ENCODE results near the gene MACROD2.

MACROD2 gene

GRCh38 chr20:16069389-16070010, 2074.2 kb downstream of the MACROD2 start:
- Histone ChIP-seq H3K9me3 (no peaks in the 10 kb centered on the region), H3K36me3 (replicated peaks) (no peaks in the 10 kb centered on the region), H3K4me1 (peaks cover 13% of the 10 kb centered on the region), H3K27me3 (ENCODE audit: low read depth) (no peaks in the 10 kb centered on the region), H3K4me3 (no peak overlapping the region)
- no peak for DNase-seq (ENCODE audit: low spot score in 2 of 2)
- in situ Hi-C loops (cut with MboI; ENCODE audit: low sequenced_read_pairs), result no loop called here

- Histone ChIP-seq H3K36me3 (replicated peaks) (no peaks in the 10 kb centered on the region), H3K4me3 (no peak overlapping the region), H3K4me1 (no peaks in the 10 kb centered on the region), H3K27me3 (ENCODE audit: low read depth) (no peaks in the 10 kb centered on the region), H3K9me3 (no peaks in the 10 kb centered on the region)
- in situ Hi-C loops (cut with MboI; ENCODE audit: low sequenced_read_pairs), result no loop called here
- no peak for DNase-seq (ENCODE audit: low spot score in 2 of 2)
Measured at GRCh38 chr20:16072220-16072619, 2076.9 kb downstream of the MACROD2 start.

- in situ Hi-C loops (cut with MboI; ENCODE audit: low sequenced_read_pairs), result no loop called here
- Histone ChIP-seq H3K9me3 (no peaks in the 10 kb centered on the region), H3K36me3 (replicated peaks) (no peaks in the 10 kb centered on the region)
Measured at GRCh38 chr20:16078172-16078898, 2083.0 kb downstream of the MACROD2 start.

GRCh38 chr20:16081421-16081820, 2086.1 kb downstream of the MACROD2 start:
- Histone ChIP-seq H3K4me1 (no peaks in the 10 kb centered on the region), H3K36me3 (replicated peaks) (no peaks in the 10 kb centered on the region), H3K27me3 (ENCODE audit: low read depth) (no peaks in the 10 kb centered on the region), H3K4me3 (no peak overlapping the region), H3K9me3 (no peaks in the 10 kb centered on the region)
- in situ Hi-C loops (cut with MboI; ENCODE audit: low sequenced_read_pairs), result no loop called here
- DNase-seq (ENCODE audit: low spot score in 2 of 2), result no peak

More at GRCh38 chr20:16078172-16078898, 2083.0 kb downstream of the MACROD2 start:
- Histone ChIP-seq H3K4me1 (no peaks in the 10 kb centered on the region), H3K4me3 (no peak overlapping the region), H3K27me3 (ENCODE audit: low read depth) (no peaks in the 10 kb centered on the region)
- no peak for DNase-seq (ENCODE audit: low spot score in 2 of 2)

- H3K9me3 ChIP-seq, result no peaks in the 10 kb centered on the region
- DNase-seq (ENCODE audit: low spot score in 2 of 2), result no peak
- no peaks in the 10 kb centered on the region for H3K36me3 ChIP-seq (replicated peaks)
- in situ Hi-C loops (cut with MboI; ENCODE audit: low sequenced_read_pairs), result no loop called here
- H3K4me3 ChIP-seq, result no peak overlapping the region
- H3K4me1 ChIP-seq, result no peaks in the 10 kb centered on the region
- H3K27me3 ChIP-seq (ENCODE audit: low read depth), result no peaks in the 10 kb centered on the region
Measured at GRCh38 chr20:16082051-16082550, 2086.8 kb downstream of the MACROD2 start.

GRCh38 chr20:16083639-16084280, 2088.4 kb downstream of the MACROD2 start:
- in situ Hi-C loops (cut with MboI; ENCODE audit: low sequenced_read_pairs), result no loop called here
- Histone ChIP-seq H3K4me3 (no peak overlapping the region), H3K27me3 (ENCODE audit: low read depth) (no peaks in the 10 kb centered on the region), H3K9me3 (no peaks in the 10 kb centered on the region), H3K36me3 (replicated peaks) (no peaks in the 10 kb centered on the region), H3K4me1 (no peaks in the 10 kb centered on the region)
- no peak for DNase-seq (ENCODE audit: low spot score in 2 of 2)

- H3K4me3 ChIP-seq, result no peak overlapping the region
- H3K36me3 ChIP-seq (replicated peaks), result no peaks in the 10 kb centered on the region
- no peak for DNase-seq (ENCODE audit: low spot score in 2 of 2)
- H3K9me3 ChIP-seq, result no peaks in the 10 kb centered on the region
- in situ Hi-C loops (cut with MboI; ENCODE audit: low sequenced_read_pairs), result no loop called here
- H3K27me3 ChIP-seq (ENCODE audit: low read depth), result no peaks in the 10 kb centered on the region
- no peaks in the 10 kb centered on the region for H3K4me1 ChIP-seq
Measured at GRCh38 chr20:16095226-16095625, 2099.9 kb downstream of the MACROD2 start.

GRCh38 chr20:16096756-16097326, 2101.5 kb downstream of the MACROD2 start:
- Histone ChIP-seq H3K27me3 (ENCODE audit: low read depth) (no peaks in the 10 kb centered on the region), H3K4me1 (no peaks in the 10 kb centered on the region), H3K4me3 (no peak overlapping the region), H3K9me3 (no peaks in the 10 kb centered on the region), H3K36me3 (replicated peaks) (no peaks in the 10 kb centered on the region)
- DNase-seq (ENCODE audit: low spot score in 2 of 2), result no peak
- in situ Hi-C loops (cut with MboI; ENCODE audit: low sequenced_read_pairs), result no loop called here

GRCh38 chr20:16097788-16098187, 2102.5 kb downstream of the MACROD2 start:
- DNase-seq (ENCODE audit: low spot score in 2 of 2), result no peak
- H3K4me1 ChIP-seq, result no peaks in the 10 kb centered on the region
- in situ Hi-C loops (cut with MboI; ENCODE audit: low sequenced_read_pairs), result no loop called here
- H3K4me3 ChIP-seq, result no peak overlapping the region
- H3K27me3 ChIP-seq (ENCODE audit: low read depth), result no peaks in the 10 kb centered on the region
- H3K9me3 ChIP-seq, result no peaks in the 10 kb centered on the region
- no peaks in the 10 kb centered on the region for H3K36me3 ChIP-seq (replicated peaks)

GRCh38 chr20:16098890-16099639, 2103.7 kb downstream of the MACROD2 start:
- no peak for DNase-seq (ENCODE audit: low spot score in 2 of 2)
- Histone ChIP-seq H3K4me3 (no peak overlapping the region), H3K4me1 (no peaks in the 10 kb centered on the region), H3K9me3 (no peaks in the 10 kb centered on the region), H3K36me3 (replicated peaks) (no peaks in the 10 kb centered on the region), H3K27me3 (ENCODE audit: low read depth) (no peaks in the 10 kb centered on the region)
- in situ Hi-C loops (cut with MboI; ENCODE audit: low sequenced_read_pairs), result no loop called here

GRCh38 chr20:16100111-16100510, 2104.8 kb downstream of the MACROD2 start:
- no peak for DNase-seq (ENCODE audit: low spot score in 2 of 2)
- no peaks in the 10 kb centered on the region for H3K36me3 ChIP-seq (replicated peaks)
- H3K9me3 ChIP-seq, result no peaks in the 10 kb centered on the region
- in situ Hi-C loops (cut with MboI; ENCODE audit: low sequenced_read_pairs), result no loop called here
- no peaks in the 10 kb centered on the region for H3K27me3 ChIP-seq (ENCODE audit: low read depth)
- H3K4me3 ChIP-seq, result no peak overlapping the region
- no peaks in the 10 kb centered on the region for H3K4me1 ChIP-seq

GRCh38 chr20:16100767-16101166, 2105.5 kb downstream of the MACROD2 start:
- Histone ChIP-seq H3K36me3 (replicated peaks) (no peaks in the 10 kb centered on the region), H3K4me1 (no peaks in the 10 kb centered on the region), H3K27me3 (ENCODE audit: low read depth) (no peaks in the 10 kb centered on the region), H3K4me3 (no peak overlapping the region), H3K9me3 (no peaks in the 10 kb centered on the region)
- no peak for DNase-seq (ENCODE audit: low spot score in 2 of 2)
- in situ Hi-C loops (cut with MboI; ENCODE audit: low sequenced_read_pairs), result no loop called here

Measured in HAP-1 (cell line).